Esophagus muscularis mucosa (tissue), 4 donors: ENCODE results near the gene NONO. TPM values are rescaled to one million over a fixed set of nuclear protein-coding genes. Genes with fewer than 3 reads are reported as not detected.
A peak's percentile ranks its signal among the peaks of the same experiment; 100 is the strongest.
"Not testable (repeated sequence)": the region's sequence is repeated elsewhere in the genome, so short reads cannot be mapped to it uniquely, and the experiment has no call there.

Experiments used
- DNase-seq: peaks from one replicate; pipeline ENCODE4 v3.0.0-alpha.2; 2017; ENCODE audit errors: extremely low spot score
- H3K27ac ChIP-seq, 4 donors: fragments of 200-600 bp; sonication (generic); replicated peaks in 1 of 4; 1 replicate in 3 of 4; 2 replicates in 1 of 4; pipeline ENCODE4 v1.5.1; 2016 to 2019; ENCODE audit warnings: mild to moderate bottlenecking in 1 of 4
- H3K27me3 ChIP-seq, 4 donors: fragments of 200-600 bp; sonication (generic); one replicate each; pipeline versions ENCODE4 v1.5.1 to v1.6.0; 2016 to 2019
- H3K36me3 ChIP-seq, 4 donors: fragments of 200-600 bp; sonication (generic); one replicate each; pipeline ENCODE4 v1.5.1; 2016 to 2019
- H3K4me1 ChIP-seq, 4 donors: fragments of 200-600 bp; sonication (generic); one replicate each; pipeline ENCODE4 v1.5.1; 2016 to 2019
- H3K4me3 ChIP-seq, 4 donors: fragments of 200-600 bp; sonication (generic); 1 replicate in 2 of 4; 2 replicates in 2 of 4; pipeline ENCODE4 v1.5.1; 2016 to 2019; ENCODE audit warnings: mild to moderate bottlenecking in 4 of 4, moderate library complexity in 1 of 4
- H3K9me3 ChIP-seq, 4 donors: fragments of 200-600 bp; sonication (generic); 1 replicate in 3 of 4; 2 replicates in 1 of 4; pipeline ENCODE4 v1.5.1; 2016 to 2019
- CTCF ChIP-seq, 3 experiments: fragments of 200-600 bp in 2 of 3; fragments of 450-650 bp in 1 of 3; sonication (generic) in 2 of 3; IDR thresholded peaks; one replicate each; pipeline ENCODE4 v1.5.1; 2017 to 2019; ENCODE audit warnings: antibody characterized with exemption in 3 of 3, mild to moderate bottlenecking in 2 of 3, moderate library complexity in 1 of 3
- EP300 ChIP-seq: sonication (generic); formaldehyde crosslinking; IDR thresholded peaks from one replicate; pipeline ENCODE4 v1.6.1; 2017; ENCODE audit warnings: antibody characterized with exemption
- POLR2A ChIP-seq: fragments of 450-650 bp; IDR thresholded peaks from one replicate; pipeline ENCODE4 v1.6.1; 2017; ENCODE audit warnings: antibody characterized with exemption, moderate library complexity, mild to moderate bottlenecking, low read depth
- POLR2AphosphoS5 ChIP-seq, 2 donors: sonication (generic); formaldehyde crosslinking; IDR thresholded peaks; one replicate each; pipeline ENCODE4 v1.6.1; 2017; ENCODE audit warnings: antibody characterized with exemption in 2 of 2
- WGBS: methylation state at CpG from one replicate; pipeline ENCODE4 v1.1.5; 2018; 5-methylcytosine and 5-hydroxymethylcytosine counted together
- intact Hi-C: fragments of 100-400 bp; cut with DNase I; formaldehyde crosslinking; loops from one replicate; pipeline ENCODE4 v1.15.1; 2023
- total RNA-seq, 4 donors: library from RNA; depleted of rRNA; stranded (reverse); fragments of >200 nt; gene quantifications; one replicate each; pipeline versions ENCODE4 v1.1.0 to v1.2.1, GENCODE V29; 2016

The NONO gene
- total RNA-seq, 4 donors from 2014 or later, result 191 to 237 (median 235) TPM

DNA sequence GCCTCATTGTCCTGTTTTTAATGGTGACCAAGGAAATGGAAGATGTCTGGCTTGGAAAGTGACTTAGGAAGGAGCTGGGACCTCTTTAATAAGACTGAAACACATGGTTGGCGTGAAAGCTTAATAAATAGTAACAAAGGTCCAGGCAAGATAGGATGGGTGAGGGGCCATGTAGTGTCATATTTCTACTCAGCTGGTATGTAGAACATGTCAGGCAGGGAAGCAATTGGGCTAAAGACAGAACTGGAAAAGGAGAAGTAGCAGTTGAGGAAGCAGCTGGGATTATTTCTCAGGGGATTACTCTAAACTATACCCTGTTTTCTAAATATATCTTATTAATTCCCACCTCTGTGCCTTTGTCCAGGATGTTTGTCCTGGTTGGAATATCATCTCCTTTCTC is 36.7 kb downstream of the NONO start:
- H3K27me3 ChIP-seq, result no peaks in the 10 kb centered on the region
- no peak overlapping the region for H3K27ac ChIP-seq
- intact Hi-C loops, result no loop called here
- peaks cover 0 to 38% (median 11%) of the 10 kb centered on the region in 4 donors for H3K4me1 ChIP-seq
- H3K4me3 ChIP-seq, result no peak overlapping the region
- no peak for DNase-seq
- WGBS, result 64% methylated on average over 1 of the region's 1 CpG
- H3K9me3 ChIP-seq, result no peaks in the 10 kb centered on the region
- no peaks in the 10 kb centered on the region for H3K36me3 ChIP-seq
- TF ChIP-seq EP300, result no peak
- no peak for TF ChIP-seq POLR2AphosphoS5 (IDR thresholded peaks at IDR 0.05)
- no peak for TF ChIP-seq CTCF (IDR thresholded peaks at IDR 0.05)
- no peak for TF ChIP-seq POLR2A

GRCh38 chrX:71321731-71322130 is 38.3 kb downstream of the NONO start:
- Histone ChIP-seq H3K36me3 (no peaks in the 10 kb centered on the region), H3K4me1 (peaks cover 0 to 26% (median 6%) of the 10 kb centered on the region in 4 donors), H3K27me3 (no peaks in the 10 kb centered on the region), H3K9me3 (peaks cover 0 to 13% (median 0%) of the 10 kb centered on the region in 4 donors), H3K4me3 (no peak overlapping the region), H3K27ac (peak overlapping the region; percentile 22 to 63 (median 50))
- intact Hi-C loops, result no loop called here
- TF ChIP-seq POLR2A, result no peak
- TF ChIP-seq CTCF (IDR thresholded peaks at IDR 0.05), result no peak
- TF ChIP-seq POLR2AphosphoS5 (IDR thresholded peaks at IDR 0.05), result no peak
- TF ChIP-seq EP300, result no peak
- 83% methylated on average over 1 of the region's 1 CpG for WGBS
- DNase-seq, result no peak

DNA sequence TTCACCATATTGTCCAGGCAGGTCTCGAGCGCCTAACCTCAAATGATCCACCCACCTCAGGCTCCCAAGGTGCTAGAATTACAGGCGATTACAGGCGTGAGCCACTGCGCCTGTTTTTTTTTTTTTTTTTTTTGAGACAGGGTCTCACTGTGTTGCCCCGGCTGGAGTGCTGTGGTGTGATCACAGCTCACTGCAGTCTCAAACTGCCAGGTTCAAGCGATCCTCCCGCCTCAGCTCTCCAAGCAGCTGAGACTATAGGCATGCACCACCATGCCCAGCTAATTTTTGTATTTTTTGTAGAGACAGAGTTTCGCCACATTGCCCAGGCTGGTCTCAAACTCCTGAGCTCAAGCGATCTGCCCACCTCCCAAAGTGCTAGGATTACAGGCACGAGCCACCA is 41.0 kb downstream of the NONO start:
- WGBS, result 86% methylated on average over 11 of the region's 11 CpGs
- DNase-seq, intact Hi-C loops: not testable (repeated sequence)

GRCh38 chrX:71326394-71326793 is 43.0 kb downstream of the NONO start:
- no peaks in the 10 kb centered on the region for H3K27me3 ChIP-seq
- no peak overlapping the region for H3K27ac ChIP-seq
- DNase-seq, result no peak
- H3K4me1 ChIP-seq, result peaks cover 0 to 12% (median 6%) of the 10 kb centered on the region in 4 donors
- WGBS, result 88% methylated on average over 3 of the region's 3 CpGs
- no peaks in the 10 kb centered on the region for H3K36me3 ChIP-seq
- TF ChIP-seq EP300, result no peak
- no peak for TF ChIP-seq CTCF (IDR thresholded peaks at IDR 0.05)
- no peak for TF ChIP-seq POLR2A
- no peak for TF ChIP-seq POLR2AphosphoS5 (IDR thresholded peaks at IDR 0.05)
- intact Hi-C loops, result no loop called here
- no peak overlapping the region for H3K4me3 ChIP-seq
- H3K9me3 ChIP-seq, result peaks cover 0 to 18% (median 2%) of the 10 kb centered on the region in 4 donors

More for the DNA sequence above, 41.0 kb downstream of the NONO start:
- peaks cover 0 to 18% (median 2%) of the 10 kb centered on the region in 4 donors for H3K9me3 ChIP-seq
- H3K27ac ChIP-seq, H3K36me3 ChIP-seq, H3K4me3 ChIP-seq, H3K27me3 ChIP-seq: not testable (repeated sequence)
- H3K4me1 ChIP-seq, result peaks cover 0 to 14% (median 6%) of the 10 kb centered on the region in 4 donors

DNA sequence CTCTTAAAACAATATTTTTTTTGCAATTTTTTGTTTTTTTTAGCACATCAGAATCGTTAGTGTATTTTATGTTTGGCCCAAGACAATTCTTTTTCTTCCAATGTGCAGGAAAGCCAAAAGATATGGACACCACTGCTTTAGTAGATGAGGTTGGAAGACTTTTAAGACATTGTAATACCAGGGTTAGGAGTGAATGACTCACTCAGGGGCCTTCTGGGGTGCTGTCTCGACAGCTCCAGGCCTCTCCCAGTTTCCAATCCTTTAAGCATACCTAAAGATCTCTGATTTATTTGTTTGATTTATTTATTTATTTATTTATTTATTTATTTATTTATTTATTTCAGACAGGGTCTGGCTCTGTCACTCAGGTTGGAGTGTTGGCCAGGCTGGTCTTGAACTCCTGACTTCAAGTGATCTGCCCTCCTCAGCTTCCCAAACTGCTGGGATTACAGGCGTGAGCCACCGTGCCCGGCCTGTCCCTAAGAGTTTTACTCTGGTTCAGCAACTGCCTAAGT is 65.8 kb downstream of the NONO start:
- H3K4me1 ChIP-seq, intact Hi-C loops, H3K36me3 ChIP-seq, H3K4me3 ChIP-seq, H3K27me3 ChIP-seq, H3K9me3 ChIP-seq, DNase-seq, H3K27ac ChIP-seq: not testable (repeated sequence)
- 52% methylated on average over 2 of the region's 5 CpGs for WGBS

DNA sequence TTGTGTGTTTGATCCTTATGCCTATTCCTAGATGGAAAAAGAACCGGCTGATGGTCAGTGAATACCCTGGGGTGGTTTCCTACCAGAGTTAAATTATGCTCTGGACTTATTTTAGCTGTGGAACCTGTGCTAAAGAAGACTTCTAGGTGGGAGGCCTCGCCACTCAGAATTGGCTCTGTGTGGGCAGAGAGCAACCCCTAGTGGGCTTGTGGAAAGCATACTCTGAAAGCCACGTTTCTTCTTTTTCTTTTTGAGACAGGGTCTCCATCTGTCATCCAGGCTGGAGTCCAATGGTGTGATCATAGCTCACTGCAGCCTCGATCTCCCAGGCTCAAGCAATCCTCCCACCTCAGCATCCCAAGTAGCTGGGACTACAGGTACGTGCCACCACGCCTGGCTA is 66.4 kb downstream of the NONO start:
- WGBS, result 20% methylated on average over 1 of the region's 6 CpGs

More for the DNA sequence above, 66.4 kb downstream of the NONO start:
- H3K9me3 ChIP-seq, H3K4me3 ChIP-seq, H3K27ac ChIP-seq, H3K36me3 ChIP-seq, intact Hi-C loops, H3K4me1 ChIP-seq, H3K27me3 ChIP-seq, DNase-seq: not testable (repeated sequence)
- peak in 1 of 3 experiments; percentile 5 for TF ChIP-seq CTCF (IDR thresholded peaks at IDR 0.05)
